HEK293 (cell line): ENCODE data around the gene GLCE.

Experiments
- BCL11A ChIP-seq: fragments of 450-650 bp; formaldehyde crosslinking; IDR thresholded peaks from 2 replicates; pipeline ENCODE4 v1.5.1; 2016; ENCODE audit warnings: low read depth, missing biosample characterization, missing genetic modification characterization
- CTCF ChIP-seq: fragments of 450-650 bp; formaldehyde crosslinking; IDR thresholded peaks from 2 replicates; pipeline ENCODE4 v1.5.1; 2016; ENCODE audit warnings: missing biosample characterization, missing genetic modification characterization
- GLI4 ChIP-seq: fragments of 450-650 bp; formaldehyde crosslinking; IDR thresholded peaks from 2 replicates; pipeline ENCODE4 v1.5.1; 2016; ENCODE audit warnings: missing biosample characterization, missing genetic modification characterization
- PRDM10 ChIP-seq: fragments of 450-650 bp; formaldehyde crosslinking; IDR thresholded peaks from 2 replicates; pipeline ENCODE4 v1.5.1; 2016; ENCODE audit warnings: missing biosample characterization, missing genetic modification characterization
- REST ChIP-seq: fragments of 450-650 bp; formaldehyde crosslinking; IDR thresholded peaks from 2 replicates; pipeline ENCODE4 v1.5.1; 2016; ENCODE audit warnings: missing biosample characterization, missing genetic modification characterization
- SETDB1 ChIP-seq: IDR thresholded peaks from one replicate; pipeline ENCODE4 v1.6.1; 2017; ENCODE audit warnings: mild to moderate bottlenecking, low read length, moderate library complexity, mixed read lengths; ENCODE audit not compliant: insufficient read length
- YY1 ChIP-seq: fragments of 450-650 bp; formaldehyde crosslinking; IDR thresholded peaks from 2 replicates; pipeline ENCODE4 v1.5.1; 2018; ENCODE audit warnings: missing biosample characterization, missing genetic modification characterization
- ZBTB6 ChIP-seq: fragments of 450-650 bp; formaldehyde crosslinking; IDR thresholded peaks from 2 replicates; pipeline ENCODE4 v1.5.1; 2017; ENCODE audit warnings: missing biosample characterization, missing genetic modification characterization
- ZNF23 ChIP-seq: fragments of 450-650 bp; formaldehyde crosslinking; IDR thresholded peaks from 2 replicates; pipeline ENCODE4 v1.5.1; 2016; ENCODE audit warnings: missing biosample characterization, missing genetic modification characterization, borderline replicate concordance
- ZNF677 ChIP-seq: fragments of 450-650 bp; IDR thresholded peaks from 2 replicates; pipeline ENCODE4 v1.5.0; 2018; ENCODE audit warnings: missing biosample characterization, mild to moderate bottlenecking, missing genetic modification characterization, moderate library complexity
- ZSCAN23 ChIP-seq: fragments of 450-650 bp; formaldehyde crosslinking; IDR thresholded peaks from 2 replicates; pipeline ENCODE4 v1.5.1; 2016; ENCODE audit warnings: missing biosample characterization, missing genetic modification characterization
- ZSCAN4 ChIP-seq: fragments of 450-650 bp; formaldehyde crosslinking; IDR thresholded peaks from 2 replicates; pipeline ENCODE4 v1.5.1; 2017; ENCODE audit warnings: missing biosample characterization, missing genetic modification characterization

- TF ChIP-seq CTCF (tag by site-specific recombination), result no peak
- no peak for TF ChIP-seq YY1 (tag by site-specific recombination)
- no peak for TF ChIP-seq BCL11A (tag by site-specific recombination)
- TF ChIP-seq ZNF23 (tag by site-specific recombination), result no peak
- TF ChIP-seq ZSCAN4 (tag by site-specific recombination), result no peak
- no peak for TF ChIP-seq ZBTB6 (tag by site-specific recombination)
- TF ChIP-seq REST (tag by site-specific recombination), result no peak
- TF ChIP-seq PRDM10, result no peak
- TF ChIP-seq ZSCAN23 (tag by site-specific recombination), result no peak
- TF ChIP-seq ZNF677, result no peak
- TF ChIP-seq GLI4 (tag by site-specific recombination), result no peak
- no peak for TF ChIP-seq SETDB1
Measured at GRCh38 chr15:69132430-69132829, 28.0 kb upstream of the GLCE start.
